Measurements from ENCODE around the gene SLC10A3.
"Not testable (repeated sequence)": the region's sequence is repeated elsewhere in the genome, so short reads cannot be mapped to it uniquely, and the experiment has no call there.

Gene SLC10A3

DNA sequence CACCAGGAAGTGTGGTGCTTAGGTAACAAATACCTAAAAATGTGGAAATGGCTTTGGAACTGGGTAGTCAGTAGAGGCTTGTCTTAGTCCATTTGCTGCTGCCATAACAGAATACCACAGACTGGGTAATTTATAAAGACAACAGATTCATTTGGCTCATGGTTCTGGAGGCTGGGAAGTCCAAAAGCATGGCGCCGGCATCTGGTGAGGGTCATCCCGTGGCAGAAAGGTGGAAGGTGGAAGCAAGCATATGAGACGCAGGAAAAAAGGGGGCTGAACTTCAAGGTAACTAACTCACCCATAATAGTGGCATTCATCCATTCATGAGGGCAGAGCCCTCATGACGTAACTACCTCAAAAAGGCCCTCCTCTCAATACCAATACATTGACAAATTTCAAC lies 19.0 kb upstream of the SLC10A3 start:
- DNase-seq (ENCODE audit: low read depth in 2 of 3, low spot score in 2 of 3) = no peak

GRCh38 chrX:154508384-154508745 lies 17.9 kb upstream of the SLC10A3 start:
- DNase-seq (ENCODE audit: low read depth in 2 of 3, low spot score in 2 of 3) = no peak

- DNase-seq (ENCODE audit: low read depth in 2 of 3, low spot score in 2 of 3) = no peak
Measured at GRCh38 chrX:154507673-154508383, 17.4 kb upstream of the SLC10A3 start.

- no peak for DNase-seq (ENCODE audit: low read depth in 2 of 3, low spot score in 2 of 3)
Measured at GRCh38 chrX:154506483-154507332, 16.3 kb upstream of the SLC10A3 start.

DNA sequence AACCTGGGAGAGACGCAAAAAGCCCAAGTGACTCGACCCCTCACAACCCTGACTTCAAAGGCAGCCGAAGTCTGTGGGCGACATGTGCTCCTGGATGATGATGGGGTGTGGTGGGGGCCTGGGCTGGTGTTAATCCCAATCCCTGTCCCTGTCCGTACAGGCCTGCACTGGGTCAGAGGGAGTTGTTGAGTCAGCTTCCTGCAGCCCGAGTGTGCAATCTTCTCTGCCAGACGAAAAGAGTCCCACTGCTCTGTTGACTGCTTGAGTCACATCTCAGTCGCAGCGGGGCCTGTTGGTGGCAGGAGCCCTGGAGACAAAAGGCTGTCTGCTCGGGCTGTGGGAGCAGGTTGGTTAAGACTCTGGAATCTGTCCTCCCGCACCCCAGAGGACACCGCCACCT lies 15.3 kb upstream of the SLC10A3 start:
- DNase-seq (ENCODE audit: low read depth in 2 of 3, low spot score in 2 of 3) = no peak

DNA sequence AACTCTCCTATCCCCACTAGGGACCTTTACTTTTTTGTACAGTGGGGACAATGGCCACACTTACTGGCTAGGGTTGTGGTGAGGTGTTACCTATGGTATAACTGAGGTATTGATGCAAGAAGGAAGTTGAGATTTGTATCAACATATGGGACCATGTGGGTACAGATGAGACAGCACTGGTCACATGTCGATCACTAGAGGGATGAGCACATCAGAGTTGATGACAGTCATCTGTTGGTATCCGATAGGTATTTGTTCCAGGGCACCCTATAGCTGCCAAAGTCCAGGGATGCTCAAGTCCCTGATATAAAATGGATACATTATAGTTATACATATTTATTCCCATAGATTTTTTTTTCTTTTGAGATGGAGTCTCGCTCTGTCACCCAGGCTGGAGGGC lies 12.6 kb upstream of the SLC10A3 start:
- DNase-seq (ENCODE audit: low read depth in 2 of 3, low spot score in 2 of 3) = no peak

GRCh38 chrX:154502098-154502497 lies 11.7 kb upstream of the SLC10A3 start:
- no peak for DNase-seq (ENCODE audit: low read depth in 2 of 3, low spot score in 2 of 3)

DNA sequence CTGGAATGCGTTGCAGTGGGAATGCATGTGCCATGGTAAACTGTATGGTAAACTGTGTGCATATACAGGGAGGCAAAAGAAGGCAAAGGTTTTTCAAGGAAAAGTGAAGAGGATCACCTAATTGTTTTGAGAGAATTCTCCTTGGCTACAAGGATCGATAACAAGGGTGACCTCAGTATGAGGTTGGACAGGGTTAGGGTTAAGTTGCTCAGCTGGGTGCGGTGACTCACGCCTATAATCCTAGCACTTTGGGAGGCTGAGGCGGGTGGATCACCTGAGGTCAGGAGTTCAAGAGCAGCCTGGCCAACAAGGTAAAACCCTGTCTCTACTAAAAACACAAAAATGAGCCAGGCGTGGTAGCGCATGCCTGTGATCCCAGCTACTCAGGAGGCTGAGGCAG lies 11.0 kb upstream of the SLC10A3 start:
- not testable (repeated sequence) for DNase-seq (ENCODE audit: low read depth in 2 of 3, low spot score in 2 of 3)

GRCh38 chrX:154496591-154497137 lies 6.2 kb upstream of the SLC10A3 start:
- DNase-seq (ENCODE audit: low read depth in 2 of 3, low spot score in 2 of 3) = not testable (repeated sequence)

DNA sequence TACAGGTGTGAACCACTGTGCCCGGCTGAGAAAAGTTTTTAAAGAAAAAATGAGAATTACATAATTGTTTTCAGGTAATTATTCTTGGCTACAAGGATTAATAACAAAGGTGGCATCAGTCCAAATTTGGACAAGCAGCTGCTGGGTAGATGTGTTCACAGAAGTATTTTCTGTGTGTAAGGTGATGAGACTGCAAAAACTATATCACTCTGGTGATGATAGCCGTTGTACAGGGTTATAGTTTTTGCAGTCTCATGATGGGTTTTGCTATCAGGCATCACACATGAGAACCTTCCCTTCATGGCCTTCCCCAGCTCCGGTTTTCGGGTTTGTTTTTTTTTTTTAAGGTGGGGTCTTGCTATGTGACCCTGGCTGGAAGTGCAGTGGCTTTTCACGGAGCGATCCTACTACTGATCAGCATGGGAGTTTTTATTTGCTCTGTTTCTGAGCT lies 5.1 kb upstream of the SLC10A3 start:
- no peak for DNase-seq (ENCODE audit: low read depth in 2 of 3, low spot score in 2 of 3)

GRCh38 chrX:154494715-154495114 lies 4.3 kb upstream of the SLC10A3 start:
- DNase-seq (ENCODE audit: low read depth in 2 of 3, low spot score in 2 of 3) = no peak

- DNase-seq (ENCODE audit: low read depth in 2 of 3, low spot score in 2 of 3) = no peak
Measured at GRCh38 chrX:154490021-154490413, 412 bp downstream of the SLC10A3 start.

- no peak for DNase-seq (ENCODE audit: low read depth in 2 of 3, low spot score in 2 of 3)
Measured at GRCh38 chrX:154489182-154489581, 1.2 kb downstream of the SLC10A3 start.

GRCh38 chrX:154488336-154489075 lies 1.9 kb downstream of the SLC10A3 start:
- DNase-seq (ENCODE audit: low read depth in 2 of 3, low spot score in 2 of 3) = no peak

- DNase-seq (ENCODE audit: low read depth in 2 of 3, low spot score in 2 of 3) = no peak
Measured at GRCh38 chrX:154487518-154488290, 2.7 kb downstream of the SLC10A3 start.

GRCh38 chrX:154486396-154487207 lies 3.8 kb downstream of the SLC10A3 start, which contains the start of gene UBL4A:
TSS of gene UBL4A (minus strand) at chrX:154486615. CDS start at chrX:154486584, 31 bp downstream.
- DNase-seq (ENCODE audit: low read depth in 2 of 3, low spot score in 2 of 3) = peak in 2 of 3 experiments; percentile 28 to 45

- no peak for DNase-seq (ENCODE audit: low read depth in 2 of 3, low spot score in 2 of 3)
Measured at GRCh38 chrX:154486052-154486395, 4.4 kb downstream of the SLC10A3 start.

DNA sequence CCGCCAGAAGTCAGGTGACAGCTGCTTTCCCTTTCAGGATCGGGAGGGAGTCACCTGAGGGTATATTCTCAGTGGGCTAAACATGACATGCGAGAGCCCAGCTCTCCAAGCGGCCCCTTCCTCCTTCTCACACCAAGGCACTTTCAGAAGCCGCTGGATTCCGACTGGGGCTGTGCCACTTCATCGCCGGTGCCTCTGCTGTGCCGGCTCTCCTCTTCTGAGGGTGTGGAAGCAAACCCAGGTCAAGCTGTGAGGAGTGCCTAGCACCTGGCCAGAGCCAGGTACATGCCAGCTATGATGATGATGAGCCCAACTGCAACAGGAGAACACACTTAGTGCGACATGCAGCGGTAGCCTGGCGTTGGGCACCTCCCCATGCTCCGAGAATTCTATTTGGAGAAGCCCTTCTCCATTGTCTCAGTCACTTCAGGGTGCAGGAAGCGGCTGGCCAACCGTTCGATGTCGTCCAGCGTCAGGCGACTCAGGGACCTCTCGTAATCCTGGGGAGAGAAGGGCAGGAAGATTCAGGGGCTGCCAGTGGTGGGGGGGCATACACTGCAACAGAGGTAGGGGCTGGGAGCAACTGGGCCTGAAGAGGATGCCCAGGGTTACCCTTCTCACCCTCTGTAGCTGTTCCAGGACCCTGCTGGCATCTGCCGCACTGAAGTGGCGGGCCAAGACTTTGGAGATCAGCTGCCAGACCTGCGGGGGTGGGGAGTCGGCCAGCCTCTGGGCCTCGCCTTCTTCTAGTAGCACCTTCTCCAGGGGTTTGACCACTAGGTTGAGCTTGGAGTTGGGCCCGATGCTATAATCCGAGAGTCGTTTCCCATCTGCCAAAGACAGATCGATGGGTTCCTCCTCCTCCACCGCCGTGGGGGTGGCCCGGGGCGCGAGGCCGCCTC lies 5.0 kb downstream of the SLC10A3 start:
- no peak for DNase-seq (ENCODE audit: low read depth in 2 of 3, low spot score in 2 of 3)
